Measurements from ENCODE around the gene MDK.

GRCh38 chr11:46375392-46376101 lies 5.9 kb upstream of the MDK start:
- TF ChIP-seq SIN3A (IDR thresholded peaks at IDR 0.05; ENCODE audit: borderline replicate concordance, insufficient read depth, low read length) (no peak), POLR2AphosphoS5 (IDR thresholded peaks at IDR 0.05; ENCODE audit: low read depth, low read length) (no peak), TAF1 (IDR thresholded peaks at IDR 0.05; ENCODE audit: borderline replicate concordance, insufficient read depth, low read length) (no peak), REST (IDR thresholded peaks at IDR 0.05; ENCODE audit: insufficient read depth in 1 of 2, low read depth in 2 of 2, low read length in 2 of 2) (no peak), FOXP2 (optimal IDR thresholded peaks at IDR 0.05; ENCODE audit: borderline replicate concordance, extremely low read depth, extremely low read length, insufficient read depth) (no peak)

All from PFSK-1 (cell line).